Measurements from ENCODE around the gene NLN.

The NLN gene

GRCh38 chr5:65808818-65809217 is 86.8 kb downstream of the NLN start:
- no peak for DNase-seq (ENCODE audit: low read depth)
- TF ChIP-seq, protein P1, sequence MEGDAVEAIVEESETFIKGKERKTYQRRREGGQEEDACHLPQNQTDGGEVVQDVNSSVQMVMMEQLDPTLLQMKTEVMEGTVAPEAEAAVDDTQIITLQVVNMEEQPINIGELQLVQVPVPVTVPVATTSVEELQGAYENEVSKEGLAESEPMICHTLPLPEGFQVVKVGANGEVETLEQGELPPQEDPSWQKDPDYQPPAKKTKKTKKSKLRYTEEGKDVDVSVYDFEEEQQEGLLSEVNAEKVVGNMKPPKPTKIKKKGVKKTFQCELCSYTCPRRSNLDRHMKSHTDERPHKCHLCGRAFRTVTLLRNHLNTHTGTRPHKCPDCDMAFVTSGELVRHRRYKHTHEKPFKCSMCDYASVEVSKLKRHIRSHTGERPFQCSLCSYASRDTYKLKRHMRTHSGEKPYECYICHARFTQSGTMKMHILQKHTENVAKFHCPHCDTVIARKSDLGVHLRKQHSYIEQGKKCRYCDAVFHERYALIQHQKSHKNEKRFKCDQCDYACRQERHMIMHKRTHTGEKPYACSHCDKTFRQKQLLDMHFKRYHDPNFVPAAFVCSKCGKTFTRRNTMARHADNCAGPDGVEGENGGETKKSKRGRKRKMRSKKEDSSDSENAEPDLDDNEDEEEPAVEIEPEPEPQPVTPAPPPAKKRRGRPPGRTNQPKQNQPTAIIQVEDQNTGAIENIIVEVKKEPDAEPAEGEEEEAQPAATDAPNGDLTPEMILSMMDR (IDR thresholded peaks at IDR 0.05; ENCODE audit: low read depth, low read length) = no peak
- TF ChIP-seq, protein P2, sequence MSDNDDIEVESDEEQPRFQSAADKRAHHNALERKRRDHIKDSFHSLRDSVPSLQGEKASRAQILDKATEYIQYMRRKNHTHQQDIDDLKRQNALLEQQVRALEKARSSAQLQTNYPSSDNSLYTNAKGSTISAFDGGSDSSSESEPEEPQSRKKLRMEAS (IDR thresholded peaks at IDR 0.05; ENCODE audit: low read depth, low read length) = no peak
- TF ChIP-seq POLR2A (IDR thresholded peaks at IDR 0.05; ENCODE audit: extremely low read depth, insufficient read length) = no peak
- no peak for TF ChIP-seq MYC (IDR thresholded peaks at IDR 0.05; ENCODE audit: low read depth, low read length)
- H3K4me3 ChIP-seq (ENCODE audit: low read depth, low read length) = no peak overlapping the region

DNA sequence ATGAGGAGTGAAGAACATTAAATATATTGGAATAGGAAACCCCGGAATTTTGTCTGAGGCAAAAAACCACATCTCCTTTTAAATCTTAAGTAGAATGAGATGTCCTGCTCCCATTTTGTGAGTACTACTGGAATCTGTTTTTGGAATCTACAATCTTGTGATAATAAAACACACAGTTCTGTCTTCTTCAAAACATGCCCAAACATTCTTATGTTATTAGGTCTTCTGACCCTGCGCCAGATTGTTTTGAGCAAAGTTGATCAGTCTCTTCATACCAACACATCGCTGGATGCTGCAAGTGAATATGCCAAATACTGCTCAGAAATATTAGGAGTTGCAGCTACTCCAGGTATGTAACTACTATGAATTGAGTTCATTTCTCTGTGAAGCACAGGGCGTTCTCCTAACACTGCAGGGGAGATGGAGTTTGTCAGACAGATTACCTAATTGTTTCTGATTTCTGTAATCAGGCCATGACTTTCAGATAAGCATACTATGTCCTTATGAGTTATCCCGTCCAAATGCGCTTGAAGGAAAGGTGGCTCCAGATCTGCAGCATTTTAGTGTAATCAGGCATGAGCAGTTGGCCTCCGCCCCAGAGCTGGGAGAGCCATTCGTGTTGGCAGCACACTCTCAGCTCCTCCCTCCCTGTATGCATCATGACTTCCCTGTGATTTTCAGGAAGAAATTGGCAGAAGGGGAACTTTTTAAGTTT is 88.0 kb downstream of the NLN start:
- no peak for DNase-seq (ENCODE audit: low read depth)
- TF ChIP-seq POLR2A (IDR thresholded peaks at IDR 0.05; ENCODE audit: extremely low read depth, insufficient read length) (no peak), MYC (IDR thresholded peaks at IDR 0.05; ENCODE audit: low read depth, low read length) (no peak)
- TF ChIP-seq, protein P1 (IDR thresholded peaks at IDR 0.05; ENCODE audit: low read depth, low read length) = no peak
- TF ChIP-seq, protein P2 (IDR thresholded peaks at IDR 0.05; ENCODE audit: low read depth, low read length) = no peak
- no peak overlapping the region for H3K4me3 ChIP-seq (ENCODE audit: low read depth, low read length)

GRCh38 chr5:65811004-65811403 is 89.0 kb downstream of the NLN start:
- H3K4me3 ChIP-seq (ENCODE audit: low read depth, low read length) = no peak overlapping the region
- TF ChIP-seq MYC (IDR thresholded peaks at IDR 0.05; ENCODE audit: low read depth, low read length) (no peak), POLR2A (IDR thresholded peaks at IDR 0.05; ENCODE audit: extremely low read depth, insufficient read length) (no peak)
- TF ChIP-seq, protein P1 (IDR thresholded peaks at IDR 0.05; ENCODE audit: low read depth, low read length) = no peak
- TF ChIP-seq, protein P2 (IDR thresholded peaks at IDR 0.05; ENCODE audit: low read depth, low read length) = no peak
- DNase-seq (ENCODE audit: low read depth) = no peak

GRCh38 chr5:65811885-65812284 is 89.9 kb downstream of the NLN start:
- no peak for DNase-seq (ENCODE audit: low read depth)
- TF ChIP-seq POLR2A (IDR thresholded peaks at IDR 0.05; ENCODE audit: extremely low read depth, insufficient read length) (no peak), MYC (IDR thresholded peaks at IDR 0.05; ENCODE audit: low read depth, low read length) (no peak)
- TF ChIP-seq, protein P1 (IDR thresholded peaks at IDR 0.05; ENCODE audit: low read depth, low read length) = no peak
- TF ChIP-seq, protein P2 (IDR thresholded peaks at IDR 0.05; ENCODE audit: low read depth, low read length) = no peak
- no peak overlapping the region for H3K4me3 ChIP-seq (ENCODE audit: low read depth, low read length)

- no peak for DNase-seq (ENCODE audit: low read depth)
- TF ChIP-seq, protein P1 (IDR thresholded peaks at IDR 0.05; ENCODE audit: low read depth, low read length) = no peak
- no peak for TF ChIP-seq POLR2A (IDR thresholded peaks at IDR 0.05; ENCODE audit: extremely low read depth, insufficient read length)
- TF ChIP-seq, protein P2 (IDR thresholded peaks at IDR 0.05; ENCODE audit: low read depth, low read length) = no peak
- no peak for TF ChIP-seq MYC (IDR thresholded peaks at IDR 0.05; ENCODE audit: low read depth, low read length)
- no peak overlapping the region for H3K4me3 ChIP-seq (ENCODE audit: low read depth, low read length)
These were observed 90.6 kb downstream of the NLN start for GRCh38 chr5:65812648-65813047.
